Fibroblast of pulmonary artery (primary cell): ENCODE data around the gene DLGAP1.
"Not testable (repeated sequence)": the region's sequence is repeated elsewhere in the genome, so short reads cannot be mapped to it uniquely, and the experiment has no call there.

Experiments
- DNase-seq: peaks from one replicate; pipeline ENCODE4 v3.0.0-alpha.2; 2010; ENCODE audit warnings: low read depth
- H3K4me3 ChIP-seq: replicated peaks from 2 replicates; pipeline ENCODE4 v1.5.1; 2011; ENCODE audit warnings: low read depth, mild to moderate bottlenecking, control low read depth, low read length, moderate library complexity
- TF ChIP-seq, protein P1 (sequence below): IDR thresholded peaks from 2 replicates; pipeline ENCODE4 v1.5.1; 2011; ENCODE audit warnings: mild to moderate bottlenecking, control low read depth, low read length, inconsistent platforms; ENCODE audit errors: missing control alignments

Gene DLGAP1

DNA sequence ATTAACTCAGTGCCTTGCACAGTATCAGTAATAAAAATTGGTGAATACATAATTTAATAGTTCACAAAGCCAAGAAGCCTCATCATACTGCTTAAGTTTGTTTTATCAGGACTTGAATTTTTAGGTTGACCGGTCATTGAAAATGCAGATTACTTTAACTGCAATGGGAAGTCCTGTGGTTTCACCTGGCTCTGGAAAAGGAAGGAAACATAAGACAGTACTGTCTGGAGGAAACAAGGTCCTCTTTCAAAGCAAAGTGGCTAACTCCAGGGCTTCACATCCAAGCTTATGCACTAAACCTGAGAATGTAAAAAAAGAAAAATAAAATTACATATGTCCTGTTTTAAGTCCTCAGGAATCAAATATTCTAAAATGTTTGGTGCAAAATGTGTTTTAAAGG, 119.7 kb downstream of the DLGAP1 start:
- TF ChIP-seq, protein P1, sequence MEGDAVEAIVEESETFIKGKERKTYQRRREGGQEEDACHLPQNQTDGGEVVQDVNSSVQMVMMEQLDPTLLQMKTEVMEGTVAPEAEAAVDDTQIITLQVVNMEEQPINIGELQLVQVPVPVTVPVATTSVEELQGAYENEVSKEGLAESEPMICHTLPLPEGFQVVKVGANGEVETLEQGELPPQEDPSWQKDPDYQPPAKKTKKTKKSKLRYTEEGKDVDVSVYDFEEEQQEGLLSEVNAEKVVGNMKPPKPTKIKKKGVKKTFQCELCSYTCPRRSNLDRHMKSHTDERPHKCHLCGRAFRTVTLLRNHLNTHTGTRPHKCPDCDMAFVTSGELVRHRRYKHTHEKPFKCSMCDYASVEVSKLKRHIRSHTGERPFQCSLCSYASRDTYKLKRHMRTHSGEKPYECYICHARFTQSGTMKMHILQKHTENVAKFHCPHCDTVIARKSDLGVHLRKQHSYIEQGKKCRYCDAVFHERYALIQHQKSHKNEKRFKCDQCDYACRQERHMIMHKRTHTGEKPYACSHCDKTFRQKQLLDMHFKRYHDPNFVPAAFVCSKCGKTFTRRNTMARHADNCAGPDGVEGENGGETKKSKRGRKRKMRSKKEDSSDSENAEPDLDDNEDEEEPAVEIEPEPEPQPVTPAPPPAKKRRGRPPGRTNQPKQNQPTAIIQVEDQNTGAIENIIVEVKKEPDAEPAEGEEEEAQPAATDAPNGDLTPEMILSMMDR = no peak
- H3K4me3 ChIP-seq = no peak overlapping the region
- DNase-seq = no peak

DNA sequence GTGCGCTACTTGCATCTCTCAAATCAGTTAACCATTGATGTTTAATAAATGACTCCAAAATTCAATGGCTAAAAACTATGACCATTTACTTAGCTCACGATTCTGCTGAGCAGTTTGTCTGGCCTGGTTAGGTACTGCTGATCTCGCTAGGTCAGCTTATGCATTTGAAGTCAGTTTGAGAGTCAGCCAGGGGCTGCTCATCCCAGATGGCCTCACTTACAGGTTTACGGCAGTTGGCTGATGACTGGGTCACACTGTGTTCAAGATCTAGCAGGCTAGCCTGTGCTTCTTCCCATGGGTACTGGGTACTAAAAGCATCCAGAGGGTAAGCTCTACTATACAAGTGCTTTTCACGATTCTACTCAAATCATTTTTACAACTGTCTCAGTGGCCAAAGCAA, 122.1 kb downstream of the DLGAP1 start:
- no peak for DNase-seq
- no peak overlapping the region for H3K4me3 ChIP-seq
- TF ChIP-seq, protein P1 = no peak

DNA sequence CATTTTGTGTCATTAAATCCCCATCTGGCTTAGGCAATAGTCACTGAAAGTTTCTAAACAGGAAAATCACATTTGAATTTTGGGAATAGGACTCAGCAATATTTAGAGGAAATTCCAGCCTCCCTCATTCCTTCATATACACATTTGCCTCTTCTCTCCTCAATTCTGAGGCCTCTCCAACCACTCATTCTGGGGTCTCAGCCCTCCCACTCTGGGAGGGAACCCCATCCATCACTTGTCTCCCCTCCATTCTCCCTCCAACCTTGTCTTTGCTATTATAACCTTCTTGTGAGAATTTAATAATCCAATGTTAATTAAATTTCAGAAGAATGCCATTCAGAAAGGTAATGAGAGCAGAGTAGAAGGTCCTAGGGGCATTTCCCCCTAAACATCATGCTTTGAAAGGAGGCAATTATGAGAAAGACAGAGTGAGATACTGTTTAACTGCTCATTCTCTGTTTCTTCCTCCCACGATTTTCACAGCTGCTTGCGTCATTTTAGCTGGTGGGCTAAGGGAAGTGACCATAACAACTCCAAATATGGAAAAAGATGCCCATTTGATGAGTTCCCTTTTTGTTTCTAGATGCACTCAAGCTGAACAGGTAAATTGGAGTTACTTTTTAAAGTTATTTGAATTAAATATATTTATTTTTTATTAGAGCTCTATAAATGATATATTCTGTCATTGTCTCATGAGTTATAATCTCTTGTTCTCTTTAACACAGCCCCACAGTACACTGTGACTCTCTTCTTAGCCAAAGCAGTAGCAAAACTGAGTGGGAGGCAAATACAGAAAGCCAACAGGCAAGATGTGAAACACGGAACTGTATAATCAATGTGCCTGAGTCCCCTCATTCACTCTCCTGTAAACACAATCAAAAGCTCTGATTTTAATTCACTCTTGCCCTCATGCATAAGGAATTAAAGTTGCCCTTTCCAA, 135.1 kb downstream of the DLGAP1 start:
- no peak for DNase-seq

DNA sequence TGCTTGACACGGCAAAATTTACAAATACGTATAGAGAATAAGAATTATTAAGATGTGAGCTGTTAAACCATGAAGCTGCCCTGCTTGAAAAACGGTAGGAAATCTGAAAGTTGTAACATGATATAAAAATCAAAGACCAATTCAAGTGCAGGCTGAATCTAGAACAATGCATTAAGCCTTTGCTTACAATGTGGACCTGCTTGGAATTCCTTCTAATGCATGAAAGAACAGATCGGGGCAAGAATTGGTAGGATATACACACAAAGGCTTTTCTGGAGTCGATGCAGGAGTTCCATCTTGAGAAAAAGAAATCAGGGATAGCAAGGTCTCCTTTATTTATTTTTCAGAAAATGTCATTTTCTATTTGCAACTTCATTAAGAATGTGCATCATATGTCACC, 136.8 kb downstream of the DLGAP1 start:
- H3K4me3 ChIP-seq = no peak overlapping the region
- TF ChIP-seq, protein P1 = no peak
- no peak for DNase-seq

More for the DNA sequence above, 135.1 kb downstream of the DLGAP1 start:
- no peak overlapping the region for H3K4me3 ChIP-seq
- TF ChIP-seq, protein P1 = no peak

DNA sequence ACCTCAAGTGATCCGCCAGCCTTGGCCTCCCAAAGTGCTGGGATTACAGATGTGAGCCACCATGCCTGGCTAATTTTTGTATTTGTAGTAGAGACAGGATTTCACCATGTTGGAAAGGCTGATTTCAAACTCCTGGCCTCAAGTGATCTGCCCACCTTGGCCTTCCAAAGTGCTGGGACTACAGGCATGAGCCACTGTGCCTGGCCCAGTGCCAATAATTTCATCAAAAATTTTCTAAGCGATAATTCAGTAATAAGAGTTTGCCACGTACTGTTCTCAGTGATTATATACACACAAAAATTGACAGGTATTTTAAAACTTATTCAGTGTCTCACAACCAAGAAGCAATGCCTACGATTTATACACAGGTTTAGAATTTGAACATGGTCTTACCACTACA, 143.2 kb downstream of the DLGAP1 start:
- DNase-seq, H3K4me3 ChIP-seq: not testable (repeated sequence)

DNA sequence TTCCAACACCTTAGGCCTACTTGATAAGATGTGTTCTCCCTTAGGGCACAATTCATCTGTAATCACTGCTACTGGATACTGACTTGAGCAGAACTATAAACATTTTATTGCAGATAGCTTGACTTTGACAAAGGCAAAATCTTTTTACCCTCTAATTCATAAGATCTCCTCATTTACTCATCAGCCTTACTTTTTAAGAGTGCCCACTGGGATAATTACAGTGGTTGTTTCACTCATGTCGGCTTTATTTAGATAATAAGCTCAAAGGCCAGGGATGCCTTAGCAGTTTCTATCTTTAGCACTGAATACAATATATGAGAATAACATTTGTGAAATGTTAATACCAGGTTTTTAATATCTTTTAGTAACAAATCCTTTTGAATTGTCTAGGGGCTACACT, 144.0 kb downstream of the DLGAP1 start:
- DNase-seq = no peak
- H3K4me3 ChIP-seq = no peak overlapping the region
- TF ChIP-seq, protein P1 = no peak

DNA sequence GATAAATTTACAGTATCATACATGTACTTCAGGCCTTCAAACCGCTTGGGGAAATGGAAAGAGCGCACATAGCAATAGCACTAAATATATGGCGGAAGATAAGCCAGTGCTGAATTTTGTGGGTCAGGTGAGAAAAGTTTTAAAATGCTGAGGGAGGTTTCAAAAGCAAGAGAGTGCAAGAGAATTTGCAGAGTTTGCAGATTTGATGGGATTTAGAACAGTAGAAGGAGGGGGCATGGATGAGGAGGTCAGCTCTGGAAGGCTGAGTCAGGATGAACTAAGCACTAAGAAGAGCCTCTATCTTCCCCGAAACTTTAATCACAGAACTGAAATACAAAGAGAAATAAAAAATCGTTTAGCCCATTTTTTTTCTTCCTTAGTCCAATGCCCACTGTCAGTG, 145.9 kb downstream of the DLGAP1 start:
- DNase-seq = no peak
- no peak overlapping the region for H3K4me3 ChIP-seq
- TF ChIP-seq, protein P1 = no peak
